Hepatocyte (in vitro differentiated cells): ENCODE data around the gene DAPK2. TPM values are rescaled to one million over a fixed set of nuclear protein-coding genes. Genes with fewer than 3 reads are reported as not detected.

Experiments used
- DNase-seq: peaks from one replicate; pipeline ENCODE4 v3.0.0-alpha.2; 2016; ENCODE audit warnings: low spot score
- H2AFZ ChIP-seq: fragments of 200-600 bp; sonication (generic); 2 replicates; pipeline ENCODE4 v1.6.0; 2016; ENCODE audit warnings: antibody characterized with exemption, mild to moderate bottlenecking
- H3K27ac ChIP-seq: fragments of 200-600 bp; sonication (generic); 2 replicates; pipeline ENCODE4 v1.5.1; 2016; ENCODE audit warnings: mild to moderate bottlenecking
- H3K27me3 ChIP-seq: fragments of 200-600 bp; sonication (generic); 2 replicates; pipeline ENCODE4 v1.6.1; 2016
- H3K36me3 ChIP-seq: fragments of 200-600 bp; sonication (generic); replicated peaks from 2 replicates; pipeline ENCODE4 v1.5.1; 2016; ENCODE audit warnings: low read depth; ENCODE audit not compliant: insufficient read depth
- H3K4me1 ChIP-seq: fragments of 200-600 bp; sonication (generic); 2 replicates; pipeline ENCODE4 v1.5.1; 2016; ENCODE audit warnings: mild to moderate bottlenecking, moderate library complexity; ENCODE audit not compliant: insufficient read depth
- H3K4me2 ChIP-seq: fragments of 200-600 bp; sonication (generic); 2 replicates; pipeline ENCODE4 v1.6.0; 2016
- H3K4me3 ChIP-seq: fragments of 200-600 bp; sonication (generic); 2 replicates; pipeline ENCODE4 v1.5.1; 2016; ENCODE audit warnings: mild to moderate bottlenecking
- H3K79me2 ChIP-seq: fragments of 200-600 bp; sonication (generic); 2 replicates; pipeline ENCODE4 v1.6.0; 2017; ENCODE audit warnings: mild to moderate bottlenecking
- H3K9me2 ChIP-seq: fragments of 200-600 bp; sonication (generic); replicated peaks from 2 replicates; pipeline ENCODE4 v1.6.0; 2017; ENCODE audit warnings: mild to moderate bottlenecking; ENCODE audit not compliant: insufficient read depth
- H3K9me3 ChIP-seq: fragments of 200-600 bp; sonication (generic); 2 replicates; pipeline ENCODE4 v1.5.1; 2016; ENCODE audit warnings: low read depth, mild to moderate bottlenecking
- H4K20me1 ChIP-seq: fragments of 200-600 bp; sonication (generic); 2 replicates; pipeline ENCODE4 v1.6.0; 2016; ENCODE audit warnings: mild to moderate bottlenecking; ENCODE audit not compliant: insufficient read depth, poor library complexity, severe bottlenecking
- CTCF ChIP-seq: fragments of 200-600 bp; sonication (generic); IDR thresholded peaks from 2 replicates; pipeline ENCODE4 v1.5.1; 2016; ENCODE audit warnings: antibody characterized with exemption, mild to moderate bottlenecking; ENCODE audit not compliant: poor library complexity
- EZH2 ChIP-seq: fragments of 200-600 bp; sonication (generic); IDR thresholded peaks from 2 replicates; pipeline ENCODE4 v1.6.1; 2016; ENCODE audit warnings: antibody characterized with exemption, mild to moderate bottlenecking, borderline replicate concordance
- EZH2phosphoT487 ChIP-seq: fragments of 200-600 bp; sonication (generic); IDR thresholded peaks from one replicate; pipeline ENCODE4 v1.6.1; 2018; ENCODE audit warnings: antibody characterized with exemption, mild to moderate bottlenecking, low read depth, moderate library complexity; ENCODE audit not compliant: unreplicated experiment, severe bottlenecking
- WGBS: methylation state at CpG from one replicate; pipeline ENCODE4 v1.1.6; 2016; ENCODE audit warnings: low lambda C conversion rate; ENCODE audit errors: missing lambda C conversion rate; 5-methylcytosine and 5-hydroxymethylcytosine counted together
- polyA plus RNA-seq: library from polyadenylated mRNA; unstranded; fragments of >200 nt; fragmentation: Nextera tagmentation; extraction: Ambion mirVana; gene quantifications from 2 replicates; pipeline ENCODE4 v1.2.1, GENCODE V29; 2016
- total RNA-seq: library from RNA; depleted of rRNA; stranded (reverse); fragments of >200 nt; gene quantifications from 2 replicates; pipeline ENCODE4 v1.2.3, GENCODE V29; 2014

Gene DAPK2
- total and polyA plus RNA-seq, 2 experiments from 2014 or later = 4.9 to 5.1 TPM

GRCh38 chr15:63982381-63982854 lies 63.9 kb downstream of the DAPK2 start:
- no peak for TF ChIP-seq EZH2phosphoT487
- no peak for TF ChIP-seq EZH2
- TF ChIP-seq CTCF = no peak
- Histone ChIP-seq H3K27me3 (no peaks in the 10 kb centered on the region), H3K27ac (no peak overlapping the region), H4K20me1 (no peaks in the 10 kb centered on the region), H3K36me3 (no peaks in the 10 kb centered on the region), H3K4me3 (no peak overlapping the region), H3K9me3 (no peaks in the 10 kb centered on the region), H3K79me2 (no peaks in the 10 kb centered on the region), H2AFZ (no peak overlapping the region), H3K4me2 (no peak overlapping the region), H3K9me2 (no peaks in the 10 kb centered on the region), H3K4me1 (peaks cover 17% of the 10 kb centered on the region)
- DNase-seq = no peak
- WGBS = 91% methylated on average over 7 of the region's 7 CpGs

GRCh38 chr15:63981596-63982320 lies 64.5 kb downstream of the DAPK2 start:
- H3K27ac ChIP-seq = no peak overlapping the region
- H3K36me3 ChIP-seq = no peaks in the 10 kb centered on the region
- no peak overlapping the region for H2AFZ ChIP-seq
- no peak overlapping the region for H3K4me2 ChIP-seq
- WGBS = 91% methylated on average over 13 of the region's 13 CpGs
- H3K79me2 ChIP-seq = no peaks in the 10 kb centered on the region
- TF ChIP-seq EZH2 (no peak), CTCF (no peak), EZH2phosphoT487 (no peak)
- H3K4me1 ChIP-seq = peaks cover 17% of the 10 kb centered on the region
- DNase-seq = no peak
- no peak overlapping the region for H3K4me3 ChIP-seq
- H3K9me2 ChIP-seq = no peaks in the 10 kb centered on the region
- no peaks in the 10 kb centered on the region for H3K27me3 ChIP-seq
- no peaks in the 10 kb centered on the region for H4K20me1 ChIP-seq
- no peaks in the 10 kb centered on the region for H3K9me3 ChIP-seq

GRCh38 chr15:63979262-63979793 lies 67.0 kb downstream of the DAPK2 start:
- no peaks in the 10 kb centered on the region for H3K36me3 ChIP-seq
- H3K27ac ChIP-seq = peak overlapping the region; percentile 9
- no peak overlapping the region for H2AFZ ChIP-seq
- H4K20me1 ChIP-seq = no peaks in the 10 kb centered on the region
- 74% methylated on average over 6 of the region's 6 CpGs for WGBS
- no peaks in the 10 kb centered on the region for H3K9me3 ChIP-seq
- peaks cover 10% of the 10 kb centered on the region for H3K4me1 ChIP-seq
- no peaks in the 10 kb centered on the region for H3K9me2 ChIP-seq
- H3K4me2 ChIP-seq = no peak overlapping the region
- H3K27me3 ChIP-seq = no peaks in the 10 kb centered on the region
- H3K79me2 ChIP-seq = no peaks in the 10 kb centered on the region
- TF ChIP-seq CTCF (no peak), EZH2 (no peak), EZH2phosphoT487 (no peak)
- H3K4me3 ChIP-seq = no peak overlapping the region
- no peak for DNase-seq
